Fibroblast of peridontal ligament (primary cell): ENCODE data around the gene SKI.
"Not testable (repeated sequence)": the region's sequence is repeated elsewhere in the genome, so short reads cannot be mapped to it uniquely, and the experiment has no call there.

ENCODE experiments used
- DNase-seq: peaks from one replicate; pipeline ENCODE4 v3.0.0-alpha.2; 2010; ENCODE audit errors: extremely low read depth

The SKI gene

GRCh38 chr1:2242814-2243725 lies 15.0 kb downstream of the SKI start:
- no peak for DNase-seq

GRCh38 chr1:2247045-2247394 lies 18.9 kb downstream of the SKI start:
- not testable (repeated sequence) for DNase-seq

DNA sequence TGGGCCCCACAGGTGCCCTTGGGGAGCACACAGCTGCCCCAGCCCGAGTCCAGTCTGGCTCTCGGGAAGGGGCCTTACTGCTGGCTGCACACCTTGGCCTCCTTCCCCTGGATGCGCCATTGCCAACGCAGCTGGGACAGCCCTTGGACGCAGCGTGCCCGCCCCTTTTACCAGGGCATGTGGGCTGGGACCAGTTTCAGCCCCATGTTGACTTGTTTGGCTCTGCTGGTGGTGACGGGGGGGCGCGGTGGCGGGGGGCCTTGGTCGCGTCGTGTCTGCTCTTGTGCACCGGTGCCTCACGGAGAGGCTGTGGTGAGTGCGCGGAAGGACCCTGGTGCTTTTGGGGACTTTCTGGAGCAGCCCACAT lies 19.6 kb downstream of the SKI start:
- no peak for DNase-seq

DNA sequence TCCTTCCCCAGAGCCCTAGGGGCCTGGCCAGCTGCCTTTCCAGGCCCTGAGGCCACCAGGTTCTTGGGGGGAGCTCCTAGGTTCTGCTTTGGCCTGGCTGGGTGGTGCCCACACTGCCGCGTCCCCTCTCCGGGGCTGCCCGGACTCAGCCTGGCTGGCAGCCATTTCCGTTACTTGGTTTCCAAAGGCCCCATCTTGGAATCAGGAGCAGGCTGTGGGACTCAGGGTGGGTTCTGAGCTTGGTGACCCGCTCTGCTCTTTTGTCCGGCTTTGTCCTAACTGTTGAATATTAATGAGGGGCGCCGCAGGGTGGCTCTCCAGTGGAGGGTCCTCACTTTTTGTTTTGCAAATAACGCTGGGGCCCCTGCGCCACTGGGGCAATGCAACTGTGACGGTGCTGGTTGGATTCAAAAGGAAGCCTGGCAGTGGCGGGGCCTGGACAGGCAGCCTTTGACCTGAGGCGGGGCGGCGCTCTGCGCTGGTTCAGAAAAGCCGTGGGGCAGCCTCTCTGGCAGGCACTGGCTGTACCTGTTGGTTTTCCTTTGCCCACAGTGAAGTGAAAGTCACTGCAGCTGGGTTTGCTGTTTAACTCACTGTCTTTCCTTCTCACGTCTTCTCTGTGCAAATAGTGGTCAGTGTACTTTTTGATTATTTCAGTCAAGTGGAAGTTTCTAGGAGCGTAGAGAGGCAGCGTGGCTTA lies 20.2 kb downstream of the SKI start:
- DNase-seq = no peak

DNA sequence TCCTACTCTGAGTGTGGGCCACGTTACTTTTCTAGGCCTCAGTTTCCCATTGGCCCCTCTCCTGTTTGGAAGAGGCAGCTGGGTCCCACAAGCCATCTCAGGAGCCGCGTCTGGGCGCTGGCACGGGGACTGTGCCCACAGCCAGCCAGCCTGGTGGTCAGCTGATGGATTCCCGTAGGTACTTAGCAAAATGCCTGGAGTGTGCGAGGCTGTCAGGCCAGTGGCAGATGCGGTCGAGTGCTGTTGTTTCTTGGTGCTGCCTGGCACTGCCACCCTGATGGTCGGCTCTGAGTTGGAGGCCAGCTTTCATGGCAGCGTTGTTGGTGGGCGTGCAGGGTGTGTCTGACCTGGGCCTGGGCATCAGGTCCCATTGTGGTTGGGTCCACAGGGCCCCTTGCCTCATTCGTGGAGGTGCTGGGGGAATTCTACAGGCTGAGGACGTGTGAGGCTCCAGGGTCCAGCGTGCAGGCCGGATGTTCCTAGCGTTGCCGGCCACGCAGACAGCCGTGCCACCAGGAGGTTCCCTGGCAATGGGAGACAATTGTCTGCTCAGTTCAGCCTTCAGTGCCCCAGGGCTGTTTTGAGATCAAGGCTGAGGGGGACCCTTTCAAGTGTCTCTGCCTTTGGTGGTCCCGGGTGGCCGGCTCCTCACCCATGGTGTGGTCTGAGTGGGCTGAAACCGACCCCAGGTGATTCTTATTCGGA lies 20.9 kb downstream of the SKI start:
- no peak for DNase-seq

- no peak for DNase-seq
These were observed 21.4 kb downstream of the SKI start for GRCh38 chr1:2249559-2249906.

DNA sequence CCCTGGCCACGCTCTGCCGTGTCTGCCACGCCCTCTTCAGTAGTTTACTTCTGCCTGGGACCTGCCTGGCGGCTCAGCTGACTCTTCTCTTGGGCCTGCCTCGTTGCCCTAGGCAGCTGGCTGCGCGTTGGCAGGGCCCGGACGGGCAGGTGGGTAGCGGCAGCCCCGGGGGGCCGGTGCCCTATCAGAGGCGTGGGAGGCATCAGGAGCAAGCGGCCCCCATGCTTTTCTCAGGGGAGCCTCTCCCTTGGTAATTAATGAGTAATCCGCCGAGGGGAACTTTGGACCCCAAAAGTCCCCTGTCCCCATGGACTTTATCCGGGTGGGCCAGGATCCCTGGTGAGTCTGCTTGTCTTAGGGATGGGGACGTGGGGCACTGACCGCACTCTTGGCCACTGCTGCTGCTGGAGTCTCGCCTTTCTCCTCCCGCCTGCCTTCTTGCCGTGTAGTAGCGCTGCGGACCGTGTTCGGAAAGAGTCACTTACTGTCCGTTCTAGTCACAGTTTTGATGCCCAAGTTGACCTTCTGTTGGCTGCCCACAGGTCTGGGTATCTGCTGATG lies 22.7 kb downstream of the SKI start:
- DNase-seq = no peak

- DNase-seq = no peak
These were observed 23.2 kb downstream of the SKI start for GRCh38 chr1:2251363-2251762.

DNA sequence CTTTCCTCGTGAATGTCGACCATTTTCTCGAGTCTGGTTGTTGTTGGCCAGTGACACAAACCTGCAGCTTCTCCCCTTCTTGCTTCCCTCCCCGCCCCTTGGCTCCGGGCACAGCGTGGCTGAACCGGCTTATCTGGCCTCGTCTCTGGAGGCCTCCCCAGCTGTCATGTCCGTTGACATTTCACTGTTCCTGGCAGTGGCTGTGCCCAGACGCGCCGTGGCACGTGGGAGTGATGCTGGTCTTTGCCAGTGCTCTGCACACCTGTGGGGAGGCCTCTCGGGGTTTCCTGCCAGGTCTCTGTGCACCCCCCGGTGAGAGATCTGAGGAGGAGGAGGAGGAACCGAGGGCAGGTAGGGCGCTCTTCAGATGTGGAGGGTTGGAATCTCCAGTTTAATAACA lies 23.7 kb downstream of the SKI start:
- no peak for DNase-seq

- DNase-seq = no peak
These were observed 24.3 kb downstream of the SKI start for GRCh38 chr1:2252423-2252822.

DNA sequence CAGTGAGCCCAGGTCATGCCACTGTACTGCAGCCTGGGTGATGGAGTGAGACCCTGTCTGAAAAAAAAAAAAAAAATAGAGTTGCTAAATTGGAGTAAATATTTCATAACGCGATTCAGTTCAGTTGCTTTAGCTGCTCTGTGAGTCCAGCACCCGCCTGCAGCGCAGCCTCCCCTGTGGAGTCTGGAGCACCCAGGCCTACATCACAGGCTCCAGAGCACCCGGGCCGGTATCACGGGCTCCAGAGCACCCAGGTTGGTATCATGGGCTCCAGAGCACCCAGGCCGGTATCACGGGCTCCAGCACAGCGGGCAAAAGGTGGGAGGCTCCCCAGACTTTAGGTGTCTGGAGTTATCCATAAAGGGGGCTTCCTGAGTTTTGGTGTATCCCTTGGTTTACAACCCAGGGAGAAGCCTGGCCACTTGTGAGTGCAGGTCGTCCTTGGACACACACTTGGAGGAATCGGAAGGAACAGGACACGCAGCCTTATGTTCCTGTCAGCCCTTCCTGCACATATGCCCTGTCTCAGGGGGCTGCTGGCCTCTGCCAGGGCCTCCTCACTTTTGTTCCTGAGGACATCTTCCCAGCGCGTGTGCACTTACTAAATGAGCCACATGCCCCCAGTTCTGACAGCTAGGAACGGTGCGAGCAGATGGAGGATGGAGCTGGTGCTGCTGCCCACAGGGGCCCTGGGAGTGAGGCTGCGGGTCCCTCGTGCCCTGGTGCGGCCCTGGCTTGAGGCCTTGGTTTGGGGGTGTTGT lies 25.1 kb downstream of the SKI start:
- DNase-seq = no peak

DNA sequence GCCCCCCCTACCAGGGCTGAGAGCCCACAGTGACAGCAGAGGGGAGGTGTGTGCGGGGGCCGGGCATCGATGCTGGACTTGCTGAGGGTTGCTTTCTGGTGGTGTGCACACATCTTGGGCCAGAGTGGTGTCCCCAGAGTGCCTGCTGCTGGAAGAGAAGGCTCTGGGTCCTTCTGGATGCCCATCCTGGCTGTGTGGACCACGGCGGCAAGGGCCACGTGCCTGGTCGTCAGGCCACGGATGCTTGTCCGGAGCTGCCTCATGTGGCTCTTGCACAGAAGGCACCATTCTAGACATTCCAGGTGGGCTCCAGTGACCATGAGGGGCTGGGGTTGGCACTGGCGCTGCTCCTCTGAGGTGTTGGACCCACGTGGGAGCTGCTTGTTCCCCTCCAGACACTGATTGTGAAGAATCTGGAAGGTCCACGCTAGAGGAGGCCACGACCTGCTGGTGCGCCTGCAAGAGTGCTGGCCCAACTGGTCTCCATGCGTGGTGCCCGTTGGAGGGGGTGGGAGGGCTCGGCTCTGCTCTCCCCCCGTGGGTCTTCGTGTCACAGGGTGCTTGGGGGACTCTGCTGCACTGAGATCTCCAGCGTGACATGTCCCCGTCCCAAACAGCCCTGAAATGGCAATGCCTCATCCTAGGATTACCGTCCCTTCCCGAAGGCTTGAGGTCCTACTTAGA lies 25.8 kb downstream of the SKI start:
- DNase-seq = no peak

GRCh38 chr1:2255047-2255419 lies 26.9 kb downstream of the SKI start:
- DNase-seq = no peak

DNA sequence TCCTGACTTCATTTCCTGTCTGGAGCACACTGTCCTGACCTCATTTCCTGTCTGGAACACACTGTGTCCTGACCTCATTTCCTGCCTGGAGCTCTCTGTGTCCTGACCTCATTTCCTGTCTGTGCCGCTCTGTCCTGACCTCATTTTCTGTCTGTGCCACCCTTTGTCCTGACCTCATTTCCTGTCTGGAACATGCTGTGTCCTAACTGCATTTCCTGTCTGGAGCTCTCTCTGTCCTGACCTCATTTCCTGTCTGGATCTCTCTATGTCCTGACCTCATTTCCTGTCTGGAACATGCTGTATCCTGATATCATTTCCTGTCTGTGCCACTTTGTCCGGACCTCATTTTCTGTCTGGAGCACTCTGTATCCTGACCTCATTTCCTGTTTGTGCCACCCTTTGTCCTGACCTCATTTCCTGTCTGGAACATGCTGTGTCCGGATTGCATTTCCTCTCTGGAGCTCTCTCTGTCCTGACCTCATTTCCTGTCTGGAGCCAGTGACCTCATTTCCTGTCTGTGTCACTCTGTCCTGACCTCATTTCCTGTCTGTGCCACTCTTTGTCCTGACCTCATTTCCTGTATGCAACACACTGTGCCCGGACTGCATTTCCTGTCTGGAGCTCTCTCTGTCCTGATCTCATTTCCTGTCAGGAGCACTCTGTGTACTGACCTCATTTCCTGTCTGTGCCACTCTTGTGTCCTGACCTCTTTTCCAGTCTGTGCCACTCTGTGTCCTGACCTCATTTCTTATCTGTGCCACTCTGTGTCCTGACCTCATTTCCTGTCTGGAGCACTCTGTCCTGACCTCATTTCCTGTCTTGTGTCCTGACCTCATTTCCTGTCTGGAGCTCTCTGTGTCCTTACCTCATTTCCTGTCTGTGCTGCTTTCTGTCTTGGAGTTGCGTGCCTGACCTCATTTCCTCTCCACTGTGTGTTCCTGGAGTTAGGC lies 27.6 kb downstream of the SKI start:
- no peak for DNase-seq

DNA sequence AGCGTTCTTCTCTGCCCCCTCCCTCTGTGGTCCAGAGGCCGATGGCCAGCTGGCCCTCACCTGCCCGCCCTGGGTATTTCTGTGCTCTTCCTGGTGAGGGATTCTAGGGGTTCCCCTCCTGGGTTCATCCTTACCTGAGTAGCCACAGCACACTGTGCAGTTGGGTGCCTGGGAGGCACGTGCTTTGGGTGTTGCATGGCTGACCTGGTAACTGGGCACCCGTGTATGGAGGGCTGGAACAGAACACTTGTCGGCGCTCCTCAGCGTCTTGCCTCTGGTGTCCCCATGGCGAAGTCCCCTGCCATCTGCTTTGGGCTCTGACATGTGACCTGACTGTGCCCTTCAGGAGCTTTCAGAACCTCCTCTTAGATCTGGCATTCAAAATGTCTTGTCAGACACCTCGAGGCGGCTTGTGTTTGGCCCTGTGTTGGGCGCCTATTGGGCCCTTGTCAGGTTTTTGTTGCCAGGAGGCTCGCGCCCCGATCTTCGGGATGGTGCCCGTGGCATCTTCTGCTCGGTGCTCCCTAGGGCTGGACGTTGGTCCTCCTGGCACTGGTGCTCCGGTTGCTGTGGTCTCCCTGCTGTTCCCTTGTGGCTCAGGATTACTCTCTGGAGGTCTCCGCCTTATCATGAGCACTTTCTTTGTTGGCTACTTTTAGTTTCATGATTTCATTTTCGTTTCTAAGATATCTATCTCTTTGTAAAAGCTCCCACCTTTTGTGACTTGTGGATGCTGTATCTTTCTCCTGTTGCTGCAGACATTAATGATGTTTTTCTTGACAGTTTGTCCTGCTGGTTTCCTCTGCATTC lies 28.5 kb downstream of the SKI start:
- no peak for DNase-seq

- DNase-seq = no peak
These were observed 29.1 kb downstream of the SKI start for GRCh38 chr1:2257245-2257627.

DNA sequence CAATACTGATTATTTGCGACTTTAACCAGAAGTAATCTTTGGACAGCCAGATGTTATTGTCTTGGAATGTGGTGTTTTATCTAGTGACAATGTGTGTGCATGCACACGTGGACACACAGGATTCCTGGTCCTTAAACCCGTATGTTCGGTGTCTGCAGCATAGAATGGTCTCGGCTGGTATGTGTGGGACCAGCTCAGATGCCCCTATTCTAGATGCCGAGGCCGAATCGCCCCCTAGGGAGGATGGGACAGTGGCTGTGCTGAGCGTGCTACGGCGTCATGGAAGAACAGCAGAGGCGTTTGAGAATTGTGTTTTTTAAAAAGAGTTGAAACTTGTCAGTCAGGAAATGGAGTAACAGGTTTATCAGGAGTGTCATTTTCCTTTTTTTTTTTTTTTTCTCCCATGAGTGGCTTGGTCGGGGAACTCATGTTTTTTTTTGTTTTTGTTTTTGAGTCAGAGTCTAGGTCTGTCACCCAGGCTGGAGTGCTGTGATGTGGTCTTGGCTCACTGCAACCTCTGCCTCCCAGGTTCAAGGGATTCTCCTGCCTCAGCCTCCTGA lies 30.1 kb downstream of the SKI start:
- no peak for DNase-seq

DNA sequence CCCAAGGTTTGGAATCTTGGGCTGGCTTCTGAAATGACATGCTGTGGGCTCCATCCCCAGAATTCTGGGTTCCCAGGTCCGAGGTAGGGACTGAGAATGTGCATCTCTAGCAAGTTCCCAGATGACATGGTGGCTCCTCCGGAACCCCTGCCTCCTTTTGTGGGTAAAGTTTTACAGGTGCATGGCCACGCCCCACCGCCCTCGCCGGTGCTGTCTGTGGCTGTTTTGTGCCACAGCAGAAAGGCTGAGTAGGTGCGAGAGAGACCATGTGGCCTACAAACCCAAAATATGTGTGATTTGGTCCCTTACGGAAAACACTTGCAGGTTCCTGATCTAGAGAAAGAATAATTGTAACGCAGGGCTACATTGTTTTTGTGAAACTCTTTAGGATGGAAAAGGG lies 30.9 kb downstream of the SKI start:
- no peak for DNase-seq
